Activated CD8-positive, alpha-beta T cell treated with anti-CD3 and anti-CD28 coated beads for 36 hours (primary cell): ENCODE measurements around the gene RFX3. TPM values are rescaled to one million over a fixed set of nuclear protein-coding genes. Genes with fewer than 3 reads are reported as not detected.

Experiments used
- ATAC-seq: fragments of 200-7000 bp; cut with Tn5 transposase; one replicate; pipeline ENCODE4 v1.10.0; 2021; ENCODE audit warnings: mild to moderate bottlenecking, moderate library complexity
- CTCF ChIA-PET: fragments of 350-600 bp; sonication (Branson Sonifier 250); formaldehyde crosslinking; loops from one replicate; lab custom pipeline; 2021; ENCODE audit warnings: antibody characterized with exemption; lab: Charles Lee
- POLR2A ChIA-PET: fragments of 350-600 bp; sonication (Branson Sonifier 250); formaldehyde crosslinking; loops from one replicate; lab custom pipeline; 2021; ENCODE audit warnings: antibody characterized with exemption; lab: Charles Lee
- DNase-seq: peaks from one replicate; pipeline ENCODE4 v3.0.0-alpha.2; 2020
- H3K27ac Mint-ChIP-seq: one replicate; pipeline ENCODE4 v1.8.0; 2021; ENCODE audit warnings: mild to moderate bottlenecking, mixed read lengths
- H3K27me3 Mint-ChIP-seq: one replicate; pipeline ENCODE4 v1.8.0; 2021; ENCODE audit warnings: mixed read lengths
- H3K36me3 Mint-ChIP-seq: one replicate; pipeline ENCODE4 v1.8.0; 2021; ENCODE audit warnings: low read depth, mixed read lengths
- H3K4me1 Mint-ChIP-seq: one replicate; pipeline ENCODE4 v1.8.0; 2021; ENCODE audit warnings: low read depth, mixed read lengths
- H3K4me3 Mint-ChIP-seq: one replicate; pipeline ENCODE4 v1.8.0; 2021; ENCODE audit warnings: mild to moderate bottlenecking, moderate library complexity, mixed read lengths
- H3K9me3 Mint-ChIP-seq: one replicate; pipeline ENCODE4 v1.8.0; 2021; ENCODE audit warnings: mixed read lengths
- intact Hi-C: fragments of 100-400 bp; cut with micrococcal nuclease; formaldehyde crosslinking; loops from one replicate; pipeline ENCODE4 v1.10.0; 2022
- total RNA-seq, 2 experiments: library from RNA; stranded (reverse); gene quantifications; one replicate each; pipeline ENCODE4 v1.2.3, GENCODE V29; 2021
- TF ChIP-seq, protein P1 (sequence below): fragments of 200-600 bp; IDR thresholded peaks from one replicate; pipeline ENCODE4 v1.8.0; 2022; ENCODE audit warnings: antibody characterized with exemption, mild to moderate bottlenecking

The RFX3 gene
- total RNA-seq, 2 experiments from 2014 or later, result 10.3 to 12.3 TPM

- H3K4me1 Mint-ChIP-seq, result peaks cover 37% of the 10 kb centered on the region
- intact Hi-C loops, result loop anchor here (10.0 kb wide), 1 partner anchor 137 kb away; no protein-coding TSS in a partner anchor
- peak overlapping the region; percentile 96 for H3K4me3 Mint-ChIP-seq
- ATAC-seq (no peak), DNase-seq (no peak)
- POLR2A ChIA-PET, result interaction anchor here (1.5 kb wide), 1 partner anchor 39 kb away, joined by 3 read pairs; no protein-coding TSS in a partner anchor
- H3K27ac Mint-ChIP-seq, result no peak overlapping the region
- no peaks in the 10 kb centered on the region for H3K27me3 Mint-ChIP-seq
- H3K9me3 Mint-ChIP-seq, result no peaks in the 10 kb centered on the region
- CTCF ChIA-PET, result interaction anchor here (1.3 kb wide), 2 partner anchors 20 to 81 kb away, joined by 3 to 4 read pairs; no protein-coding TSS in a partner anchor
- peaks cover 7% of the 10 kb centered on the region for H3K36me3 Mint-ChIP-seq
- TF ChIP-seq, protein P1, sequence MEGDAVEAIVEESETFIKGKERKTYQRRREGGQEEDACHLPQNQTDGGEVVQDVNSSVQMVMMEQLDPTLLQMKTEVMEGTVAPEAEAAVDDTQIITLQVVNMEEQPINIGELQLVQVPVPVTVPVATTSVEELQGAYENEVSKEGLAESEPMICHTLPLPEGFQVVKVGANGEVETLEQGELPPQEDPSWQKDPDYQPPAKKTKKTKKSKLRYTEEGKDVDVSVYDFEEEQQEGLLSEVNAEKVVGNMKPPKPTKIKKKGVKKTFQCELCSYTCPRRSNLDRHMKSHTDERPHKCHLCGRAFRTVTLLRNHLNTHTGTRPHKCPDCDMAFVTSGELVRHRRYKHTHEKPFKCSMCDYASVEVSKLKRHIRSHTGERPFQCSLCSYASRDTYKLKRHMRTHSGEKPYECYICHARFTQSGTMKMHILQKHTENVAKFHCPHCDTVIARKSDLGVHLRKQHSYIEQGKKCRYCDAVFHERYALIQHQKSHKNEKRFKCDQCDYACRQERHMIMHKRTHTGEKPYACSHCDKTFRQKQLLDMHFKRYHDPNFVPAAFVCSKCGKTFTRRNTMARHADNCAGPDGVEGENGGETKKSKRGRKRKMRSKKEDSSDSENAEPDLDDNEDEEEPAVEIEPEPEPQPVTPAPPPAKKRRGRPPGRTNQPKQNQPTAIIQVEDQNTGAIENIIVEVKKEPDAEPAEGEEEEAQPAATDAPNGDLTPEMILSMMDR, result no peak
Observed at GRCh38 chr9:3521966-3522365, 3.8 kb downstream of the RFX3 start.

DNA sequence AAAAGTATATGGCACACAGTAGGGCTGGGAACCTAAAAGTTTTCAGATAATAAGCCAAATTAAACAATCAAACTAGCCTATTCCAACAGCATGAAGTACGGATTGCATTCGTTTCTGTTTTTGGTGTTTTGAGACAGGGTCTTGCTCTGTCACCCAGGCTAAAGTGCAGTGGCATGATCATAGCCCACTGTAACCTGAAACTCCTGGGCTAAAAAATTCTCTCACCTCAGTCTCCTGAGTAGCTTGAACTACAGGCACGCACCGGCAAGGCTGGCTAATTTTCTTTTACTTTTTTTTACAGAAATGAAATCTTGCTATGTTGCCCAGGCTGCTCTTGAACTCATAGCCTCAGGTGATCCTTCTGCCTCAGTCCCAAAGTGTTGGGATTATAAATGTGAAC lies 5.2 kb downstream of the RFX3 start:
- no peak for DNase-seq
- Mint-ChIP-seq H3K4me1 (peaks cover 41% of the 10 kb centered on the region), H3K27me3 (no peaks in the 10 kb centered on the region), H3K9me3 (no peaks in the 10 kb centered on the region), H3K4me3 (no peak overlapping the region), H3K27ac (no peak overlapping the region), H3K36me3 (peaks cover 10% of the 10 kb centered on the region)
- intact Hi-C loops, result loop anchor here (10.0 kb wide), 1 partner anchor 136 kb away; no protein-coding TSS in a partner anchor
- ChIA-PET POLR2A (interaction anchor here (1.4 kb wide), 1 partner anchor 13 kb away, joined by 6 read pairs; no protein-coding TSS in a partner anchor), CTCF (interaction anchor here (1.5 kb wide), 1 partner anchor 79 kb away, joined by 5 read pairs; no protein-coding TSS in a partner anchor)
- ATAC-seq, result no peak
- TF ChIP-seq, protein P1, result no peak

- Mint-ChIP-seq H3K4me3 (no peak overlapping the region), H3K4me1 (peaks cover 41% of the 10 kb centered on the region), H3K36me3 (peaks cover 10% of the 10 kb centered on the region), H3K27me3 (no peaks in the 10 kb centered on the region), H3K9me3 (no peaks in the 10 kb centered on the region), H3K27ac (no peak overlapping the region)
- DNase-seq, result no peak
- intact Hi-C loops, result no loop called here
- TF ChIP-seq, protein P1, result no peak
- ChIA-PET CTCF (interaction anchor here (1.0 kb wide), 2 partner anchors 40 to 276 kb away, joined by 3 read pairs; no protein-coding TSS in a partner anchor), POLR2A (interaction anchor here (1.3 kb wide), 1 partner anchor 9 kb away, joined by 7 read pairs; the partner anchor contains the start of gene RFX3)
- ATAC-seq, result no peak
Observed at GRCh38 chr9:3517377-3518048, 8.3 kb downstream of the RFX3 start.

DNA sequence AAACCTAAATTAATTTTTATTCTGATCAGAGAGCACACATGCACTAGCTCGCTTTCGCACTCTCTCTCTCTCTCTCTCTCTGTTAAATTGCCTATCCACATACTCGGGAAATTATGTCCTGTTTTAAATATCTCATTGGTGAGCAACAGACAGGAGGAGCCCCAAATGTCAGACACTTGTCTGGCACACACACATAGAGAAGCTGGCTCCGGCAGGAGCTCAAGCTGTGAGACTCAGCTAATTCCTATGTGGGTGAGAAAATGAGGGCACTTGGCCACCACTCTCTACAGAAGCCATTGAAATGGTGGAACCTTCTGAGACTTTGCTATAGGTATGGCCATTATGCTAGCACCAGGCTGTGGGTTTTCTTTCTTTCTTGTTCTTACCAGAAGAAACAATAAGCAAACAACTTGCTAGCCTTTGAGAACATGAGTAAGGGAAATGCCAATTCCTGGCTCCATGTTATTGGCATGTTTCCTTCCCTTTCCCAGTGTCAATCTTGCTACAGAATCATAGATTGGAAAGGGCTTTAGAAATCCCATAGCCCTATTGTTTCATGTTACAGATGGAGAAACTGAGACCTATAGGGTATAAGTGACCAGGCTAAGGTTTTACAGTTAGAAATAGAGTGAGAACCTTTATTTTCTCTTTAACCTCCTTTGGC lies 9.0 kb downstream of the RFX3 start:
- H3K27me3 Mint-ChIP-seq, result no peaks in the 10 kb centered on the region
- peaks cover 10% of the 10 kb centered on the region for H3K36me3 Mint-ChIP-seq
- ATAC-seq (no peak), DNase-seq (no peak)
- peaks cover 34% of the 10 kb centered on the region for H3K4me1 Mint-ChIP-seq
- intact Hi-C loops, result no loop called here
- no peak overlapping the region for H3K4me3 Mint-ChIP-seq
- H3K27ac Mint-ChIP-seq, result no peak overlapping the region
- TF ChIP-seq, protein P1, result no peak
- CTCF ChIA-PET, result interaction anchor here (0.7 to 1.3 kb wide), 6 partner anchors 8 to 275 kb away, joined by 3 to 5 read pairs (median 3); no protein-coding TSS in a partner anchor
- POLR2A ChIA-PET, result interaction anchor here (0.8 to 1.7 kb wide), 3 partner anchors 10 to 12 kb away, joined by 3 to 7 read pairs (median 4); partner anchors contain the start of gene RFX3
- no peaks in the 10 kb centered on the region for H3K9me3 Mint-ChIP-seq
